ENCODE data around the gene CARF.
"Not testable (repeated sequence)": the region's sequence is repeated elsewhere in the genome, so short reads cannot be mapped to it uniquely, and the experiment has no call there.

The CARF gene

GRCh38 chr2:202933958-202934357 is 21.9 kb downstream of the CARF start:
- DNase-seq (ENCODE audit: low read depth in 3 of 3): no peak

DNA sequence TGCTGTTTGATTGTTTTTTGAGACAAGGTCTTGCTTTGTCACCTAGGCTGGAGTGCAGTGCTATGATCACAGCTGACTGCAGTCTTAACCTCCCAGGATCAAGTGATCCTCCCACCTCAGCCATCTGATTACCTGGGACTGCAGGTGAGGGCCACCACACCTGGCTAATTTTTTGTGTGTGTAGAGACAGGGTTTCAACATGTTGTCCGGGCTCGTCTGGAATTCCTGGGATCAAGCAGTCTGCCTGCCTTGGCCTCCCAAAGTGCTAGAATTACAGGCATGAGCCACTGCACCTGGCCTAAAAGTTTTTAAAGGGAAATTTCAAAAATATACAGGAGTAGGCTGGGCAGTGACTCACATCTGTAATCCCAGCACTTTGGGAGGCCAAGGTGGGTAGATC is 22.4 kb downstream of the CARF start:
- DNase-seq (ENCODE audit: low read depth in 3 of 3): no peak

GRCh38 chr2:202938960-202939359 is 26.9 kb downstream of the CARF start:
- DNase-seq (ENCODE audit: low read depth in 3 of 3): no peak

DNA sequence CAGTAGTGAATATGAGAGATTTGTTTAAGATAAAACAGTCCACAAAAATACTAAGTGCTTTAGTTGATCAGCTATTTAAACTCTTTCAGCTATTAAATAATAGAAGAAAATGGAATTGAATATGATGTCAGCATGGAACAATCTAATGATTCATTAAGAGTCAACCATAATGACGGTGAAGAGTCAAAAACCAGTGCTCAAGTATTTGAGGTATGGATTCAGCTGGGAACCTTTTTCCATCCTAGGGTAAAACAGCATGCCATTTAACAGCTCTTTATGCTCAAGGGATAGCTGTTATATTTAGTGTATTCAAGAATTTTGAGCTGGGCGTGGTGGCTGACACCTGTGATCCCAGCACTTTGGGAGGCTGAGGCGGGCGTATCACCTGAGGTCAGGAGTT is 29.7 kb downstream of the CARF start:
- no peak for DNase-seq (ENCODE audit: low read depth in 3 of 3)

GRCh38 chr2:202944408-202944807 is 32.3 kb downstream of the CARF start:
- DNase-seq (ENCODE audit: low read depth in 3 of 3): no peak

- no peak for DNase-seq (ENCODE audit: low read depth in 3 of 3)
Observed at GRCh38 chr2:202944816-202945215, 32.7 kb downstream of the CARF start.

GRCh38 chr2:202945497-202945896 is 33.4 kb downstream of the CARF start:
- DNase-seq (ENCODE audit: low read depth in 3 of 3): no peak

DNA sequence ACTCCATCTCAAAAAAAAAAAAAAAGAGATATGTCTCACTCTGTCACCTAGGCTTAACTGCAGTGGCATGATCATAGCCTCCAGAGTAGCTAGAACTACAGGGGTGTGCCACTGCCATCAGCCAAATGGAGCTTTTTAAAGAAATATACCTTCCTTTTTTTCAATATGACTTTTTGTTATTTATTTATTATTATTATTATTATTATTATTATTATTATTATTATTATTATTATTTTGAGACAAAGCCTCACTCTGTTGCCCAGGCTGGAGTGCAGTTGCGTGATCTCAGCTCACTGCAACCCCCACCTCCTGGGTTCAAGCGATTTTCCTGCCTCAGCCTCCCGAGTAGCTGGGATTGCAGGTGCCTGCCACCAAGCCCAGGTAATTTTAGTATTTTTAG is 37.3 kb downstream of the CARF start:
- DNase-seq (ENCODE audit: low read depth in 3 of 3): not testable (repeated sequence)

DNA sequence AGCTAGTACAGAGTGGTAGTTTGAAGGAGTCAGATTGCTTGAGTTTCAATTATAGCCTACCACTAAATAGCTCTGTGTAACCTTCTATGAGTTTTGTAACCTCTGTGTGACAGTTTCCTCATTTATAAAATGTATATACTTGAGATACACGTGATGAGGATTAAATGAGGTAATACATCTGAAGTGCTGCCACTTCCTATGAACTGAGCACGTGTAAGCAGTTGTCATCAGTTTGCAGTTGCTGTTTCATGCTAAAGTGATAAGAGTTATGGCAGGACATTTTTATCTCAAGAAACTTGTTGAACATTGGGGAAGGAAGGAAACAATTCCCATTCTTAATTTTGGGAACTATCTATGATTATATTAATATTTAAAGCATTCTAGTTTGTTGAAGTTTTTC is 38.5 kb downstream of the CARF start:
- no peak for DNase-seq (ENCODE audit: low read depth in 3 of 3)

DNA sequence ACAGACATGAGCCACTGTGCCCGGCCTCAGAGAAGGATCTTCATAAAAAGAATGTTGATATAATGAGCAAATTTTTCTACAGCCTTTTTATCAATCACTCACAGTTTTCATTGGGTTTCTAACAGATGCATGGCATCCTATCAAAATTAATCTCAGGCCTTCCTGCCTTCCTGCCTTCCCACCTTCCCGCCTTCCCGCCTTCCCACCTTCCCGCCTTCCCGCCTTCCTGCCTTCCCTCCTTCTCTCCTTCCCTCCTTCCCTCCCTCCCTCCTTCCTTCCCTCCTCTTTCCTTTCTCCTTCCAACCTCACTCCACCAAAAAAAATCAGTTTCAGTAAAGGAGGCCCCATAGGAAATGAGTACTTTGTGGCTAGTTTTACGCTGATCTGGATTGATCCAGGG is 48.4 kb downstream of the CARF start:
- no peak for DNase-seq (ENCODE audit: low read depth in 3 of 3)

DNA sequence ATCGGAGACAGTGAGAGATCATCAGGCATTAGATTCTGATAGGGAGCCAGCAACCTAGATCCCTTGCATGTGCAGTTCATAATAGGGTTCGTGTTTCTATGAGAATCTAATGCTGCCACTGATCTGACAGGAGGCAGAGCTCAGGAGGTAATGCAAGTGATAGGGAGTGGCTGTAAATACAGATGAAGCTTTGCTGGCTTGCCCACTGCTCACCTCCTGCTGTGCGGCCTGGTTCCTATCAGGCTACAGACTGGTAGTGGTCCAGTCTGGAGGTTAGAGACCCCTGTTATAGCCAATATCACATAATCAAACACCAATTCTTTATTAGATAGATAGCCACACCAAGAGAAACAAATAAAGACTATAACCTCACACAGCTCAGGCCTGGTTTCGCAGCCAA is 51.6 kb downstream of the CARF start:
- DNase-seq (ENCODE audit: low read depth in 3 of 3): no peak

GRCh38 chr2:202965810-202966460 is 53.9 kb downstream of the CARF start:
- peak; percentile 3 to 11 (median 6) for DNase-seq (ENCODE audit: low read depth in 3 of 3)

DNA sequence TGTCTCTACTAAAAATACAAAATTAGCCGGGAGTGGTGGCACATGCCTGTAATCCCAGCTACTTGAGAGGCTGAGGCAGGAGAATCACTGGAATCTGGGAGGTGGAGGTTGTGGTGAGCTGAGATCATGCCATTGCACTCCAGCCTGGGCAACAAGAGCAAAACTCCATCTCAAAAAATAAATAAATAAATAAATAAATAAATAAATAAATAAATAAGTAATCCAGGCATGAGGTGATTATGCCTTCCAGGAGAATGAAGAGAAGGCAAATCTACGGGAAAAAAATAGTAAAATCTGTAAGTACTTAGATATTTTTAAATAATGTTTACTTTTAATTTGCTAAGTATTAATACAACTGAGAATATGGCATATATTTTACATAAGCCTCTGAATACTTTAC is 57.3 kb downstream of the CARF start:
- not testable (repeated sequence) for DNase-seq (ENCODE audit: low read depth in 3 of 3)

DNA sequence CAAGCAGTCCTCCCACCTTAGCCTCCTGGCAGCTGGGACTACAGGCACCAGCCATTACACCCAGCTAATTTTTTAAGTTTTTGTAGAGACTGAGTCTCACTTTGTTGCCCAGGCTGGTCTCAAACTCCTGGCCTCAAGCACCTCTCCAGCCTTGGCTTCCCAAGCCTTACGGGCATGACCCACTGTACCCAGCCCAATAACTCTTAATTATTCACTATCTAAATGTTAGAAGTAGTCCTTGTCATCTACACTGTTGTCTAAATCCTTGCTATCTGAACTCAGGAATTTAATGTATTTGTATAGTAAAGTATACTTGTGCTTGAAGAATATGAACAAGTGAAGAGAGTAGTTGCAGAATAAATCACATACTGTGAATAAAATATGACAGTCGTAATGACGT is 64.7 kb downstream of the CARF start:
- DNase-seq (ENCODE audit: low read depth in 3 of 3): no peak

DNA sequence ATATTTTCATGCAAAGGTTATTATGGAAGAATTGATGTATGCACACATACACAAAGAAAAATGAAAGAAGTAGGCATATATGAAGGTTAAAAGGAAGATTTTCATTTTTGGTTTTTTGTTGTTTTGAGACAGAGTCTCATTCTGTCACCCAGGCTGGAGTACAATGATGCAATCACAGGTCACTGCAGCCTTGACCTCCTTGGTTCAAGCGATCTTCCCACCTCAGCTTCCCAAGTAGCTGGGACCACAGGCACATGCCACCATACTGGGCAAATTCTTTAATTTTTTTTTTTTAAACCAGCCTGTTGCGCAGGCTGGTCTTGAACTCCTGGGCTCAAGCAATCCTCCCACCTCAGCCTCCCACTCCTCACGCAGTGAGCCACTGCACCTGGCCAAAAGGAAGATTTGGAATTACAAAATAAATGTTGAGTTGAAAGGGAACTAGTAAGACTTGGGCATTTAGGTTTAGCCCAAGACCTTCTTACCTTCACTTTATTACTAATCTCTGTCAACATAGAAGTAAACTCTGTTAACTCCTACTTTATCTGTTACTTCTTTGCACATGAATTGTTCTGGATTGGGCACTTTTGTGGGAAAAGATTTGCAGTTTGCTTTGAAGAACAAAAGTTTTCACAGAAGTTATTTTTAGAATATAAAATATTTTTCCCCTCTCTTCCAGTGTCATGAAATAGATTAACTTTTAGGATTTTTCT is 70.9 kb downstream of the CARF start:
- no peak for DNase-seq (ENCODE audit: low read depth in 3 of 3)

- DNase-seq (ENCODE audit: low read depth in 3 of 3): no peak
Observed at GRCh38 chr2:202989749-202990148, 77.7 kb downstream of the CARF start.

- no peak for DNase-seq (ENCODE audit: low read depth in 3 of 3)
Observed at GRCh38 chr2:202990501-202990900, 78.4 kb downstream of the CARF start.

DNA sequence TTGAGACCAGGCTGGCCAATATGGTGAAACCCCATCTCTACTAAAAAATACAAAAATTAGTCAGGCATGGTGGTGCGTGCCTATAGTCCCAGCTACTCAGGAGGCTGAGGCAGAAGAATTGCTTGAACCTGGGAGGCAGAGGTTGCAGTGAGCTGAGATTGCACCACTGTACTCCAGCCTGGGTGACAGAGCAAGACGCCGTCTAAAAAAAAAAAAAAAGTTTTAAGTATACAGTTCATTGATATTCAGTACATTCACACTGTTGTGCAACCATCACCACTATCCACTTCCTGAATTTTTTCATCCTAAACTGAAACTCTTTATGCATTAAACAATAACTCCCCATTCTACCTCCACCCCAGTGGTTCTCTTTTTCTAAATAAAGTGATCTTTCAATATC is 85.0 kb downstream of the CARF start:
- DNase-seq (ENCODE audit: low read depth in 3 of 3): not testable (repeated sequence)

- no peak for DNase-seq (ENCODE audit: low read depth in 3 of 3)
Observed at GRCh38 chr2:203002054-203002821, 90.2 kb downstream of the CARF start.

DNA sequence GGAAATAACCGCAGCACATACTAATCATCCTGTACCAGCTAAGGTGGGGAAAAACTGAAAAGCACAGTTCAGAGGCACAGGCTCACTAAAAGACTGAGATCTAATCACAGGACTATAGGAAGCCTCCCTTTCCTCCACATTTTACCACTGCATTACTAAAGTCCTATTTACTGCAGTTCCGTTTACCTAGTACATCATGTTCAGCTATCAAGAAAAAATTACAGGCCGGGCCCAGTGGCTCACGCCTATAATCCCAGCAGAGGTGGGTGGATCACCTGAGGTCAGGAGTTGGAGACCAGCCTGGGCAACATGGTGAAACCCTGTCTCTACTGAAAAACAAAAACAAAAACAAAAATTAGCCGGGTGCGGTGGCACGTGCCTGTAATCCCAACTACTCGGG is 91.6 kb downstream of the CARF start:
- no peak for DNase-seq (ENCODE audit: low read depth in 3 of 3)

DNA sequence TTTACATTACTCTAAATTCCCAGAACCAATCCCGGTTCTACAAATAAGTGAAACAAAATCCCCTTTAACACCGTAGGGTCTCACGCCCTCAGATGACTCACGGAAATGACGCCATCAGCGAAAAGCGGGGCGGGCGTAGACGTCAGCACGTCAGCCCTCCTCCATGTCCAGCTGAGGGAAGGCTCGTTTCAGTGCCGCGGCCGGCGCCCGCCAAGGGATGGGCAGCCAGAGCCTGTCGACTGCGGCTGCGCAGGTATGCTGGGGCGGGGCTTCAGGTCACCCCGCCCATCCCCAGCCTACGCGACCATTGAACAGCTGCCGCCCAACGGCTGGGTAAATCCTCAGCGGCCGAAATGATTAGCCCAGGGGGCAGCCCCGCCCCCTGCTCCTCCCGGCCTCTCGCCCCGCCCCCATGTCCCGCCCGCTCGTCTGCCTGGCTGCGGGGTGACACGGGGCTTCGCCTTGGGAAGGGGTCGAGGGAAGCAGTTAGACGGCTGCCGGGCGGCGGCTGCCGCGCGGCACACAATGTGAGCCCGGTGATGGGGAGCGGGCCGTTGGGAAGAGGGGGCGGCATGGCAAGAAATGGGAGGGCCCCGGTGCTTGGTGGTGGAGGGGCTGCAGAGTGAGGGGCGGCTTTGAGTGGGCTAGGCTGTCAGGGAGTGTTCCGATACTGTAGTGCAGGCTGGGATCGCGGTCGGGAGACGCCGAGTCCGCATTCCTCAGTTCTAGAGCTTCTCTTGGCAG is 102.6 kb downstream of the CARF start, which contains the start of gene NBEAL1:
TSS of gene NBEAL1 (plus strand) at position 420 of the 744 bp plus-strand sequence. CDS start 1,510 bp downstream, outside the sequence.
- peak; percentile 91 to 95 (median 91) for DNase-seq (ENCODE audit: low read depth in 3 of 3)

- no peak for DNase-seq (ENCODE audit: low read depth in 3 of 3)
Observed at GRCh38 chr2:203016716-203017115, 104.6 kb downstream of the CARF start.

Data from stimulated activated CD4-positive, alpha-beta T cell treated with anti-CD3 and anti-CD28 coated beads, TNF-alpha, amount 100 ng/mL, for 48 hours (primary cell).